Retinal pigment epithelial cell (primary cell): ENCODE measurements around the gene ZNF776.
A peak's percentile ranks its signal among the peaks of the same experiment; 100 is the strongest.

Experiments used
- DNase-seq: peaks from one replicate; pipeline ENCODE4 v3.0.0-alpha.2; 2010; ENCODE audit warnings: low read depth
- H3K4me3 ChIP-seq: 2 replicates; pipeline ENCODE4 v1.5.1; 2011; ENCODE audit warnings: mild to moderate bottlenecking, low read length, control low read depth, moderate library complexity
- TF ChIP-seq, protein P1 (sequence below): conservative IDR thresholded peaks from 2 replicates; pipeline ENCODE4 v1.5.1; 2011; ENCODE audit warnings: low read depth, low read length, control low read depth, inconsistent platforms

Gene ZNF776

DNA sequence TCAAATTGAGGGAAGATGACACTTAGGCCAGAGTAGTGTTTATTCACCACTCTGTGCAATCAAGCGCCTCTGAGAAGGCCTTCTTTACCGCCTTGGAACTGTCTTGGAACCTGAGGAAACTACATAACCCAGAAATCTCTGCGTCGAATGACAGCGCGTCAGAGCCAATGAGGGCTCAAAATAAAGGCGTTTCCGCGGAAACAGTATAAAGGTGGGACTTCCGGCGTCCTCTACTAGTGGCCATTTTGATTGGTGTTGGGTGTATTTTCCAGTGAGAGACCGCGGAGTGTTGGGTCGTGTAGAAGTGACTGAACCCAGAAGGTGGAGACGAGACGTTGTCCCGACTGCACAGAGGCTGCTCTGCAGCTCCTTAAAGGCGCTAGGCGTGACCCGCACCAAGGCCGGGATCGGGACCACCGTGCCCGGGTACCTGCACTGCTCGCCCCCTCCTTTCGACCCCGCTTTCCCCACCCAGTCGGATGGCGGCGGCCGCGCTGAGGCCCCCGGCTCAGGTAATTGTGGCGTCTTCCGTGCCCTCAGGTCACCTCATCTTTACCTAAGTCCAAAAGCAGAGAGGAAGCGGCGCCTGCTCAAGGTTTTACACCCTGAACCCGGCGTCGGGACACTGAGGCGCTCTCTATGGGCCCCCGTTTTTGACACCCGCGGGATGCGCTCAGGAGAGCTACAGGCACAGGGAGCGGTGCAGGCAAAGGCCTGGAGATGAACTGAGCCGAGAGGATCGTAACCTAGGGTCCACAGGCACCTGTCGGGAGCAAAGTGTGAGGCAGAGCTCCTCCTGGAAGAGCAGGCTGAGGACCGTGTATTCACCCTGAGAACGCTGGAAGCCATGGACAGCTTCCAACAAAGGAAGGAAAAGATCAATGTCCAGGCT lies at the start of gene ZNF776:
TSS of gene ZNF776 (plus strand) at position 236 of the 892 bp plus-strand sequence. CDS start at position 480, 244 bp downstream.
- DNase-seq, result peak; percentile 75
- TF ChIP-seq, protein P1, sequence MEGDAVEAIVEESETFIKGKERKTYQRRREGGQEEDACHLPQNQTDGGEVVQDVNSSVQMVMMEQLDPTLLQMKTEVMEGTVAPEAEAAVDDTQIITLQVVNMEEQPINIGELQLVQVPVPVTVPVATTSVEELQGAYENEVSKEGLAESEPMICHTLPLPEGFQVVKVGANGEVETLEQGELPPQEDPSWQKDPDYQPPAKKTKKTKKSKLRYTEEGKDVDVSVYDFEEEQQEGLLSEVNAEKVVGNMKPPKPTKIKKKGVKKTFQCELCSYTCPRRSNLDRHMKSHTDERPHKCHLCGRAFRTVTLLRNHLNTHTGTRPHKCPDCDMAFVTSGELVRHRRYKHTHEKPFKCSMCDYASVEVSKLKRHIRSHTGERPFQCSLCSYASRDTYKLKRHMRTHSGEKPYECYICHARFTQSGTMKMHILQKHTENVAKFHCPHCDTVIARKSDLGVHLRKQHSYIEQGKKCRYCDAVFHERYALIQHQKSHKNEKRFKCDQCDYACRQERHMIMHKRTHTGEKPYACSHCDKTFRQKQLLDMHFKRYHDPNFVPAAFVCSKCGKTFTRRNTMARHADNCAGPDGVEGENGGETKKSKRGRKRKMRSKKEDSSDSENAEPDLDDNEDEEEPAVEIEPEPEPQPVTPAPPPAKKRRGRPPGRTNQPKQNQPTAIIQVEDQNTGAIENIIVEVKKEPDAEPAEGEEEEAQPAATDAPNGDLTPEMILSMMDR, result no peak

DNA sequence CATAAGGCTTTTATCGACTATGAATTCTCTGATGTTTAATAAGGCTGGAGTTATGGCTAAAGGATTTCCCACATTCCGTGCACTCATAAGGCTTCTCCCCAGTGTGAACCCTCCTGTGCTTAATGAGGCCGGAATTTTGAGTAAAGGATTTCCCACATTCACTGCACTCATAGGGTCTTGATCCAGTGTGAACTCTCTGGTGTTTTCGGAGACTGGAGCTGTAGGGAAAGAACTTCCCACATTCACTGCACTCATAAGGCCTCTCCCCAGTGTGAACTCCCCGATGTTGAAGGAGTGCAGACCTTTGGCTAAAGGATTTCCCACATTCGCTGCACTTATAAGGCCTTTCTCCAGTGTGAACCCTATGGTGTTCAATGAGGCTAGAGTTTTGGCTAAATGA lies 45.0 kb upstream of the ZNF776 start:
- DNase-seq, result no peak
- TF ChIP-seq, protein P1, result no peak
- H3K4me3 ChIP-seq, result no peak overlapping the region

More for the DNA sequence above, at the start of gene ZNF776:
- H3K4me3 ChIP-seq, result peak within 1 kb of the TSS; percentile 91

DNA sequence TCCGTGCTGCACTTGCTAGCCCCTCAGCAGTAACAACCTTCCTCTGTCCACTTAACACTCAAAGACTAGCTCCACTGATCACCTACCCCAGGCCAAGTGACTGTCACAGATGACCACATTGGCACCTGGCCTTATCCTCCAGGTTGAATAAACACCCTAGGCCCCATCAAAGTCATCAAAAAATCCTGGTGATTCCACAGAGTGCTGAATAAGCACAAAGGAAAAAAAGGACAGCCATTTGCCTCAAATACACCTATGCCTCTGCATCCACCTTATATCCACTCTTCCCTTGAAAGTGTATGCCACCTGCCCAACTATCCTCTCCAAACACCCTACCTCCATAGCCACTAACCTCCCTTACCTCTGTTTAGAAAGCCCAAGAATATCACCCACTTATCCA lies 40.3 kb upstream of the ZNF776 start:
- no peak overlapping the region for H3K4me3 ChIP-seq
- no peak for DNase-seq

DNA sequence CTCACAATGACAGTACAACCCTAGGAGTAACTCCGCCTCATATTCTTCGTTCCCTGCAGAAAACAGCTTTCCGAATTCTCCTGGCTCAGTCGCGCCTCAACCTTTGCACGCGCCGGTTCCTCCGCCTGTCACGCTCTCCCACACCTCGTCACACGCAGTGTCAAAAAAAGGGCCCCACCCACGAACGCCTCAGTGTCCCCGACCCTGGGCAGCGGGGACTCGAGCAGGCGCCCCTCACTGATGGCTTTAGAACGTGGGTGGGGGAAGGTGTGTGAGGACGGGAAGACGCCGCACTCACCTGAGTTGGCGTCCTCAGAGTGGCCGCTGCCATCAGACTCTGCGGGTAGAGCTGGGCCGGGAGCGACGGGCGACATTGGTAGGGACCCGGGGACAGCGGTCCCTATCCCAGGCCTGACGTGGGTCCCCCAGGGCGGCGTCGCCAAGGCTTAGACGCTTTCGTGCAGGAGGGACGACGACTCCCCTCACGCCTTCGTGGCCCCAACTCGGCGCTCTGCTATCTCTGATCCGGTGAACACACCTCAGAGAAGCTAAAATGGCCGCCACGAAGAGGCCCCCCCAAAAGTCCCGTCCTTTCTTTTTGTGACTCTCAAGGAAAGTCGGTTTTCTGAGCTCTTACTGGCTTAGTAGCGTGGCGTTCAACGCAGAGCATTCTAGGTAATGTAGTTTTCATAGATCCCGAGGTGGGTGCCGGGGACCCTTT lies 37.8 kb upstream of the ZNF776 start, which contains the start of gene ZNF154:
TSS of gene ZNF154 (minus strand) at position 564 of the 721 bp plus-strand sequence. CDS start at position 331, 233 bp downstream.
- DNase-seq, result peak; percentile 44
- TF ChIP-seq, protein P1, result no peak
- peak within 1 kb of the TSS; percentile 81 for H3K4me3 ChIP-seq

More for the DNA sequence above, 40.3 kb upstream of the ZNF776 start:
- TF ChIP-seq, protein P1, result no peak

DNA sequence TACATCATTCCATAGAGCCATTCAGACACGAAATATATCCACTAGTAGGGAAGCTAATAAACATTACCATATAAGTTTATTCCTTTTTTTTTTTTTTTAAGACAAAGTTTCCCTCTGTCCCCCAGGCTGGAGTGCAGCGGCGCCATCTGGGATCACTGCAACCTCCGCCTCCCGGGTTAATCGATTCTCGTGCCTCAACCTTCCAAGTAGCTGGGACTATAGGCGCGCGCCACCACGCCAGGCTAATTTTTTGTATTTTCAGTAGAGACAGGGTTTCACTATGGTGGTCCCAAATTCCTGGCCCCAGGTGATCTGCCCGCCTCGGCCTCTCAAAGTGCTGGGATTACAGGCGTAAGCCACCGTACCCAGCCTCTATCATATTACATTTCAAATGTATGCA lies 37.0 kb upstream of the ZNF776 start:
- TF ChIP-seq, protein P1, result no peak
- no peak for DNase-seq
- H3K4me3 ChIP-seq, result peak overlapping the region; percentile 81

DNA sequence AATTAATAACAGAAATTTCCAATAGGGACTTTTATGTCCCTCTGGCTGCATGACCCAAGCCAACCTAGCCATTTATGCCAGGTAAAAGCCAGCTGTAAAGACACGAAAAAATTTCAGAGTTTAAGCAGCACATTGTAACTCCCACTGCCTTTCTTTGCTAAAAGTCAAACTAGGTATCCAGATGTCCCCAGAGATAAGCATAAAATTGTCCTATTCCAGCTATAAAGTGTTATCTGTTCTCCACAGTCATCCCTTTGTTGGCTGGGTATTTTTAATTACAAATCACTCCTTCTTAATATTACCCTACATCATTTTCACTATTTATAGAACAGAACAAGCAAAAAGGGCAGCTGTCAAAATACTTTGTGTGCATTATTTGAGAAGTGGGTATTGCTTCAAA lies 34.4 kb upstream of the ZNF776 start:
- DNase-seq, result no peak
- no peak overlapping the region for H3K4me3 ChIP-seq
- TF ChIP-seq, protein P1, result no peak
